IPS-18c (cell line): Measurements from ENCODE around the gene RSPO3.

Experiments
- H3K4me3 ChIP-seq: 2 replicates; pipeline ENCODE4 v1.7.0; 2013; ENCODE audit warnings: low read depth, mild to moderate bottlenecking, low read length, moderate library complexity; ENCODE audit not compliant: insufficient read depth
- H3K9me3 ChIP-seq: one replicate; pipeline ENCODE4 v1.6.1; 2013; ENCODE audit warnings: mild to moderate bottlenecking, low read length, moderate library complexity; ENCODE audit not compliant: control insufficient read depth, insufficient read depth

Gene RSPO3

DNA sequence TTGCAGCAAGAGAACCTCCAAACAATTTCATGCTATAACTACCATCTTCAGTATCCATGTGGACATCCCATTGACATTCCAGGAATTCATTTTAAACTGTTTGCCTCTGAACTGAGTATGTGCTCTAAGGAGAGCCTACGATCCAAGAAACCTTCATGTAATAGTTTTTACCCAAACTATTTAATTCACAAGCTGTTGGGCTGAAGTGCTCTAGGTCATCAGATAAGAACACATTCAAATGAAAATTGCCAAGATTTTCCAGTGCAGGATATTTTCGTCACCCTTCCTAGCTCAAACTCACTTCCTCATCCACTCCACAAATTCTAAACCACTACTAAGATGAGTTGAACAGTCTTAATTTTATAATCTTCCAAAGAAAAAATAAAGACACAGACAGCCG lies 12.8 kb downstream of the RSPO3 start:
- H3K4me3 ChIP-seq: no peak overlapping the region
- H3K9me3 ChIP-seq: no peaks in the 10 kb centered on the region

DNA sequence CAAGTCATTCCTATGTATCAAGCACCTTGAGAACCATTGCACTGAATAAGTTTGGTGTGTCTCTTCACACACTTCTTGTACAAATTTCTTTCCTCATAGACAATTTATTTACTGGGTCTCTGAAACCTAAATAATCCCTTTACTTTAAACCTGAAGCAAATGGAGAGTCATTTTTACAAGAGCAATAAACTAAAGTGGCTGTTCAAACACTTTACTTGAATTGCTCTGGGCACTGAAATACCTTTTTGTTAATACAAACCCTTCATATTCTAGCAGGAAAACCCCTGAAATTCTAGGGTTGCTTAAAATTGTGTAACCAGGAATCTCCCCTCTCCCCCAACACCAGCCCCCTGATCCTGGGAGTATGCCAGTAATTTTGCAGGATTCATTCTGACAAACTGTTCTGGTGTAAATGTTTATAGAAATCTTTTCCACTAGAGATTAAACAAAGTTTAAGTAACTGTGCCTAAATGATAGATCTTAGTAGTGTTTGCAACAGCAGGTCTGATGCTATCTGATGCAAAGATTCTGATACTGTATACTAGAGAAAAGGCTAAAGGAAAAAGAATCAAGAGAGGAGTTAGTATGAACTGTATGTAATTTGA lies 13.4 kb downstream of the RSPO3 start:
- Histone ChIP-seq H3K4me3 (no peak overlapping the region), H3K9me3 (no peaks in the 10 kb centered on the region)

DNA sequence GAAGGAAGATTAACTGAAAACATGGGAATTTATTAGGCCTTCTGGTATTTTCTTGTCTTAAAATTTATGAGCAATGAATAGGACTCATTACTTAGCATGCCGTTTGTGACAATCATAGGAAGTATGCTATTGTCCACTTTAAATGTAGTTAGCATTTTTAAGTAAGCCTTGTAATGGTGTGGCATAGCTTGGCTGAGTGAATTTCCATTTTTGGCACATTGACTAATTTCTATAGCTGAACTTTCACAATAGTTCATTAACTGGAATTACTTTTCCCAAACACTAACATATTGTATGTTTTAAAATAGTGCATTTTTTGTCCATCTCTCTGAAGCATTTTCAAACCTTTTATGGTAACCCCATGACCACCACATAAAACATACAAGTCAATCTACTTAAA lies 15.7 kb downstream of the RSPO3 start:
- H3K4me3 ChIP-seq: no peak overlapping the region
- H3K9me3 ChIP-seq: no peaks in the 10 kb centered on the region

DNA sequence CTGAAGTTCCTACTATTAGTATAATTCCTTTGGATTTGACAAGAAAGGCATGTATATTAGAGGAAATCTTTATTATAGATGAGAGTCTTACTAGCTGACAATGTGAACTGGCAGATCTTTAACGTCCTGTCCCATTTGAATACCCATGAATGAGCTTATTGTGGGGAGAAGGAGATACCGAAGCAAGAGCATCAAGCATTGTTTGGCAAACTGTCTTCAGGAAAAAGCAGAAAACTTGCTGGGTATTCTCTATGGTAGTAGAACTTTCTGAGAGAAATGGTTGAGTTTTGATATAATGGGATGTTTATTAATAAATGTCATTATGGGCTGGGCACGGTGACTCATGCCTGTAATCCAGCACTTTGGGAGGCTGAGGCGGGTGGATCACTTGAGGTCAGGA lies 18.3 kb downstream of the RSPO3 start:
- Histone ChIP-seq H3K9me3 (no peaks in the 10 kb centered on the region), H3K4me3 (no peak overlapping the region)

DNA sequence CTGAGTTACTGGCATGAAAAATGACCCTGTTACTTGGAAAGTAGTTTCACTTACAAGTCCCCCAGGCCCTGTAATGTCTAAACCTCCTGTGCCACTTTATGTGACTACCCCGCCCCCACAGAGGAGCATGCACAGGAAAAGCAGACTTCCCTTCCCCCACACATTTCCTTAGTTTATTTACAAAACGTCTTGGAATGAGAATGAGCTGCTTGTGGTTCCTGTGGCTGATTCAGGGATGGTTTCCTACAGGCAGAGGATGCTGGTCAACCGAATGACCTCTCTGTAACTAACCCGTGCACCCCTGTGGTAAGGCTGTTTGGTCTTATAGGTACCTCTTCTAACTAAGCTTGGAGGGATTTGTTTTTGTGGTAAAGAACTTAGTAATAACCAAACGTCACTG lies 28.5 kb downstream of the RSPO3 start:
- no peak overlapping the region for H3K4me3 ChIP-seq
- H3K9me3 ChIP-seq: no peaks in the 10 kb centered on the region

DNA sequence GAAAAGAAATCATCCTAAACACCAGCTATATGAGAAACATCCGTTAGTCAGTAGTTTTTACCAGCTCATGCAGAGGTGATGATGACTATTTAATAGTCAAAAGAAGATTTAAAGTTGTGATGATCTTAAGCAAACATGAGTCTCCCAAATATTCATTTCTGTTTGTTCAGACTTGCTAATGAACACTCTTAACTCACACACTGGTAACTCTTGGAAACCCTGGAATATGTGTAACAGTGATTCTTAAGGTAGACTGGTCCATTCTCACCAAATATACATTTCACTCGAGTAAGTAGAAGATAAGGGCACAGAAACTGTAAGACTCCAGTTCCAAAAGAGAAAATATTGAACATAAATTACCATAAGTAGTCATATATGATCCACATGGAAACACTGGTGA lies 29.1 kb downstream of the RSPO3 start:
- Histone ChIP-seq H3K9me3 (no peaks in the 10 kb centered on the region), H3K4me3 (no peak overlapping the region)

DNA sequence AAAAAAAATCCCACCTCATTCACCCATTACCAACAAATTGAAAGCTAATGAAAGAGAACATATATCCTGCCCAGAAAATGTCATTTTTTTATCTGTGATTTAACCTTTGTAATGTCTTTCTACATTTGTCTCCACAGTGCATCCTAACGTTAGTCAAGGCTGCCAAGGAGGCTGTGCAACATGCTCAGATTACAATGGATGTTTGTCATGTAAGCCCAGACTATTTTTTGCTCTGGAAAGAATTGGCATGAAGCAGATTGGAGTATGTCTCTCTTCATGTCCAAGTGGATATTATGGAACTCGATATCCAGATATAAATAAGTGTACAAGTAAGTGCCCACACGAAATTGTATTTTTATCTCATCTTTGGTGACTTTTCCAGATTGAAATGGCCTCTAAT lies 30.0 kb downstream of the RSPO3 start:
- H3K4me3 ChIP-seq: no peak overlapping the region
- no peaks in the 10 kb centered on the region for H3K9me3 ChIP-seq

DNA sequence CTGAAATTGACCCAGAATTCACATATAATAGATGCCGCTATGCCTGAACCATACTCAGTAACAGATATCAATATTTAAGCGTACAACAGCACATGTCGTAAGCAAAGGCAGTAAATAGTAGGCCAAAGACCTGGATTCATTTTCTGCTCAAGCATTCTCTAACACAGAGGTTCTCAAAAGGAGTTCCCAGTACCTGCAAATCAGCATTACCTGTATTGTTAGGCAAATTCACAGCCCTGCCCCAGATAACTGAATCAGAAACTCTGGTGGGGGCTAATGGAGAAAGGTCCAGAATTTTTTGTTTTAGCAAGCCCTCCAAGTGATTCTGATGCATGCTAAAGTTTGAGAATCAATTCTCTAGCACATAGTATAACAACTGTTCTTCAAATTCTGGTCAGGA lies 36.0 kb downstream of the RSPO3 start:
- Histone ChIP-seq H3K9me3 (no peaks in the 10 kb centered on the region), H3K4me3 (no peak overlapping the region)

DNA sequence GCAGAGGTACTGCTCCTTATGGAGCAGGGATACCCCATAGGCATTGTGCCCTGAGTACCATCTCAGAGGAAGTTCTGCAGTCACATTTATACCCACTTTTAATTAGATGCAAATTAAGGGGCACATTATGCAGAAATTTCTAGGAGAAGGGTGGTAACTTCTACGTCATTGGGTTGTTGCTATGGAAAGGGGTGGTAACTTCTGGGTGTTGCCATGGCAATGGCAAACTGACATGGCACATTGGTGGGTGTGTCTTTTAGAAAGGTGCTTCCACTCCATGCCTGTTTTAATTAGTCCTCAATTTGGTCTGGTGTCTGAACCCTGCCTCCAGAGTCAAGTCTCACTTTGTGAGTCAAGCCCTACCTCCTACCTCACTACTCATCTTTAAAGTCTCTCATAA lies 42.0 kb downstream of the RSPO3 start:
- H3K4me3 ChIP-seq: no peak overlapping the region
- no peaks in the 10 kb centered on the region for H3K9me3 ChIP-seq

DNA sequence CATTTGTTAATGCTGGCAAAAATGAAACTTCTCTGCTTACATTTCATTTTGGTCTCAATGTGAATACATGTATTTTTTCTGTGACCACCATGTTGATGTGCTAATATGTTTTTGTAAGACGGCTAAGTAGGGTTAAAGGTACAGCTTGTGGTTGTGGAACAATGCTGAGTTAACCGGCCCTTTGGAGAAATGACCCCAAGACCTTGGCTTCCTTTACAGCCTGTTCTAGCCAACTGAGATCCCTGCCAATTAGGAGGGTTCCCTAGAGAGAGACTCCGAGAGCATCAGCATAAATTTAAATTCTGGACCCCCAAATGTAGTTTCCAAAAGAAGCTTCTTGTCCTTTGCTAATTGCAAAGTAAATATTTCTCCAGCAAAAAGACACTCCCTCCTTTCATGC lies 44.4 kb downstream of the RSPO3 start:
- no peaks in the 10 kb centered on the region for H3K9me3 ChIP-seq

DNA sequence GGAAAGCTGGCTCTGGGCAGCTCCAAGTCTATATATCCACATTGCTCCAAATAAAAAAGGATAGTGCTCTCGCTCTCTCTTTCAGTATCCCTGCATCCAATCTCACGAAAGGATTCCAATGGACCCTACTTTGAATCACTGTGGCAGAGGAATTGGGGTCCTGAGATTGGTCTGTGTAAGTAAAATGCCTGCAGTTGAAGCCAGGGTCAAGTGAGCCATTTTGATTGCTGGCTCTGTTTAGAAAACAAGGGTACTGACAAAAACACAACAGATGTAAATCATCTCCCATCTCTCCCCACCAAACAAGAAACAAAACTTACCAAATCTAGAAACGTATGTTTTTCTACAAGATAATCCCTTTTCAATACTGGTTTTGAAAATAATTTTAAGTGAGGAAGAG lies 45.6 kb downstream of the RSPO3 start:
- Histone ChIP-seq H3K9me3 (no peaks in the 10 kb centered on the region), H3K4me3 (no peak overlapping the region)

More for the DNA sequence above, 44.4 kb downstream of the RSPO3 start:
- no peak overlapping the region for H3K4me3 ChIP-seq

DNA sequence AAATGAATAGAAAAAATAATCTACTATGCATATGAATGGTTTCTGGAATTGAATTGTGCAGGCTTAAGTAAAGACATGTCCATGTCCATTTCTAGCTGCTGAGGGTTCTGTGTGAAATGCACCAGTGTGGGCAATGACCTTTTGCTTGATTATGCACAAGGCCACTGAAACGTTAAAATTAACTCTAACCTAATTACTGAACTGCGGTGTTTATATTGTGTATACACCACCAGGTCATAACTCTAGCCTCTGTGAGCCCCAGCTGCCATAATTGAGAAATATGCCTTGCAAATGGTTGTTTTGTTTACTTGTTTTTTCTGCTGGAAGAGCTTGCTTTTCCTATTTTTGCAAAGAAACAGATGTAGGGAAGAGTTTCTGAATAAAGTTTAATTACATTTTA lies 46.1 kb downstream of the RSPO3 start:
- no peaks in the 10 kb centered on the region for H3K9me3 ChIP-seq
- no peak overlapping the region for H3K4me3 ChIP-seq

DNA sequence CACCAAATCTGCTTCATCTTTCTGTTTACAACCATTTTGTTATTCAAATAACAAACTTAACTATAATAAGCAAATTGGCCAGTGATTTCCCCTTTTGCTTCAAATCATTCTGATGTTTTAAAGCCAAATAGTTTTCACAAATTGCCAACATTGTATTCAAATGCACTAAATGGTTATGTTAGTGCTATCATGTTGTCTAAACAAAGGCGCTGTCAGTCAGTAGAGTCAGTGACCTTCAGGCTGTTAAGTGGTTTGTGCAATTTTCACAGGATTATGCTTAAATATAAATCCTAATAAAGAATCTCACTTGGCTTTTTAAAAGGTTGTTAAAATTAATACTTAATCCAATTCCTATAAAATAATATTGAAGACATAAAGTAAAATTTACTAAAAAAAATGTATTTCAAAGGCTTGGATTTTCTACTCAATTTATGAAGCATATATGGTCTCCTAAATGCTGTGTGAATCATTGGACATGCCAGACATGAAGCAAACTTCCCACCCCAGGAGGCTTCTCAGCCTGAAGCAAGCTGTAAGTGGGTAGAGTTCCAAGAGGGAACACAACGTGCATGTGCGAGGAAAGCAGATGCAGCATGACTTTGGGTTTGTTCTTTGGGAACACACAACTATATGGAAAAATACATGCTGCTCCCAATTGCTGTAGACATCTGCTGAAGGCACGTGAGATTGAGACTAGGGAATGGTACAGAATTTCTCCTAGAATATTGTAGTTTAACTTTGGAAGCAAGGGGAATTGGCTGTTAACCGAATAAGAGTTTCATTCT lies 54.9 kb downstream of the RSPO3 start:
- Histone ChIP-seq H3K4me3 (no peak overlapping the region), H3K9me3 (no peaks in the 10 kb centered on the region)

DNA sequence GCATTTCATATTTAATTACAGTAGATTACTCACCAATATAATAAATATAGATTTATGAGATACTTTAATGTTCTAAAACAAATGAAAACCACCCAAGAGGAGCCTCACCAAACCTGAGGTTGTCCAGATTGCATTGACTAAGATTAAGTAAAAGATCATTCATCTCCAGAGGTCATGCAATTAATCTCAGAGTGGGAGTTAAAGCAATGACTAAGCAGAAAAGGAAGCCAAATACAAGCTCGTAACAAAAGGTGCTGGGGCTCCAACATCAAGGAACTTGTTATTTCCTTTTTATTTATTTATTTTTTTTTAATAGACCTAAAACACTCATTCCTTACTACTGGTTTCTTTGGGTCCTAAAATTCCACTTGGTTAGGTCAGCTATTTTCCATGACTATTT lies 57.7 kb downstream of the RSPO3 start:
- H3K4me3 ChIP-seq: no peak overlapping the region
- no peaks in the 10 kb centered on the region for H3K9me3 ChIP-seq

DNA sequence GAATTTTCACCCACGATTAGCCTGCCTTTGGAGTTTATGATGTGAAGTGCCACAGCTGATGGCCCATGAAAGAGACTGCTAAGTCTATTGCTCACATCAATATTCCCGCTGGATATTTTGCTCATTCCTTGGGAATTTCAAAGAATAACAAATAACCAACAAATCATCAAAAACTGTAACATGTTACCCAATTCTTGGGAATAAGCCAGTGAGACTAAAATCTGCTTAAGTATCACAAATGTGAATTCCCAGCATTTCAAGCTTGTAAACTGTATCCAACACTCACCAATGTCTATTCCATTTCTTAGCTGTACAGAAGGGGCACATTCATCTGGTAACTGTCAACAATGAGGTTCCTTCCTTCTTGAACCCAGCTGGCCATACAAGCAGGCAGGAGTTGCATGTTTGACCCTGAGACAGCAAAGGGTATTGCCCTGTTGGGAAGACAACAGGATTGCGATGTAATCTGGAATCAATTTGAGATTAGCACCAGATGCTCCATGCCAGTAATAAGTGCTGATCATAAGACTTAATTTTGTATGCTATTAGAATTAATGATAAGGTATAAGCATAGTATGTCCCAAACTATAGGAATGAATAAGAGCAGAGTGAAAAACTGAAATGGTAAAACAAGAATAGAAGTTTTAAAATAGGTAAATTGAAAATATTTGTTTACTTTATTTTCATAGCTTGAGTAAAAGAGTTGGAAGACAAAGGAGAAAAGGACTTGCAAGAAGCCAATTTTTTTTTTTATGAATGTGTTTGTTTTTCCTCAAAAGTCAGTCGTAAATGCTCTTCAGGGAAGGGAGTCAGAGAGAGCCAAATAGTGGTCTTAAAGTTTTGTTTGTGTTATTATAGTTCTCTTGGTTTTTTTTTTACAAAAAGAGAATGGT lies 58.8 kb downstream of the RSPO3 start:
- Histone ChIP-seq H3K4me3 (no peak overlapping the region), H3K9me3 (no peaks in the 10 kb centered on the region)

DNA sequence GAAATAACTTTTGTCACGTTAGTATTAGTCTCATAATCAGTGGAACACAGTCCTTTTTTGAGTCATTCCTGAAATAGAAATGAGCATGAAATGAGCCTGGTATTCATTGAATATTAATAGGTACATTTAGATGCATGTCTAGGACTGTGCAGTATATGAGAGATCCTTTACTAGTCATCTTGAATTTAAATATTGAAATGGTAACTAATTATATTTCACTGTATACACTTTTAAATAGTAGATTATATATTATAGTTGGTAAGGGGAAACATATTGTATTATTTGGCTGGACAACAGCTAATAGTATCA lies 59.4 kb downstream of the RSPO3 start:
- H3K9me3 ChIP-seq: no peaks in the 10 kb centered on the region
- no peak overlapping the region for H3K4me3 ChIP-seq

DNA sequence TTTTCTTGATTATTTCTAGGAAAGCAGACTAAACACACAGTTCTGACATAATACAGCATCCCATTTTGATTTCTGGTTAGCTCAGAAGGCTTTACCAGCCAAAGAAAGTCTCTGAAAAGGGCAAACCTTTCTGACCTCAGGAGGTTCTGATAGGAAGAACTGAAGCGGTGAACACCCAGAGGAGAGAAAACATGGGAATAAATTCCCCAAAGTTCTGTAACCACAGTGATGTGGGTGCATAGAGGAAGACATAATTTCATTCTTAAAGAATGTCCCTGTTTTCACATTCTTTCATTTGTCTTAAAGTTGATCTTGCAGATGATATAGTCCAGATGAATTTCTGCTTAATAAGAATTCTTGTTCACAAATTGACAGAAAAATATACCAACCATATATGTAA lies 60.3 kb downstream of the RSPO3 start:
- Histone ChIP-seq H3K4me3 (no peak overlapping the region), H3K9me3 (no peaks in the 10 kb centered on the region)

DNA sequence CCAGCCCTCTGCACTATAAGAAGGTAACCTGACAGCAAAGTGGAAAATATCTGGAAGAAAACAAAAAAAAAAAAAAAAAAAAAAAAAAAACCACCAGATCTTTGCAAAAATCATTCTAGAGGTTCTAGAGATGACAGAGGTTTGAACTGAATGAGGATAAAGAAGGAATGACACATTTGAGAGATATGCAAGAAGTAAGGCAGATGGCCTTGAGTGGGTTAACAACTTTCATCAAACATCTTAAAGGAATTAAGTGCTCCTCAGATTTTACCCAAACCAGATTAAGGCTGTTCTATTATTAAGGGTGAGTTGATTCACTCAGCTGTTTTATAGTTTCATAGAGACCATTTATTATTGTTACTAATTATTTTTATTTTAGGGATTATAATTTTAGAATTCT lies 62.0 kb downstream of the RSPO3 start:
- no peak overlapping the region for H3K4me3 ChIP-seq
- H3K9me3 ChIP-seq: no peaks in the 10 kb centered on the region
